Thoracic aorta (tissue), 2 donors: ENCODE measurements around the gene JUP. TPM values are rescaled to one million over a fixed set of nuclear protein-coding genes. Genes with fewer than 3 reads are reported as not detected.

Experiments used
- ATAC-seq: fragments of 150-250 bp; one replicate; pipeline ENCODE4 v1.8.0; 2017; ENCODE audit warnings: low read depth; ENCODE audit not compliant: insufficient number of reproducible peaks, low FRiP score
- DNase-seq: peaks from one replicate; pipeline ENCODE4 v3.0.0-alpha.2; 2020; ENCODE audit warnings: low spot score
- H3K27ac ChIP-seq, 2 donors: fragments of 200-600 bp; sonication (generic); 1 replicate in 1 of 2; 2 replicates in 1 of 2; pipeline ENCODE4 v1.5.1; 2016; ENCODE audit warnings: mild to moderate bottlenecking in 2 of 2, moderate library complexity in 2 of 2
- H3K27me3 ChIP-seq: fragments of 200-600 bp; sonication (generic); replicated peaks from 2 replicates; pipeline ENCODE4 v1.6.0; 2016; ENCODE audit warnings: mild to moderate bottlenecking; ENCODE audit not compliant: insufficient read depth
- H3K36me3 ChIP-seq: fragments of 200-600 bp; sonication (generic); one replicate; pipeline ENCODE4 v1.5.1; 2016
- H3K4me1 ChIP-seq, 2 donors: fragments of 200-600 bp; sonication (generic); 1 replicate in 1 of 2; 2 replicates in 1 of 2; pipeline versions ENCODE4 v1.5.1 to v1.6.0; 2016; ENCODE audit warnings: low read depth in 2 of 2, mild to moderate bottlenecking in 1 of 2; ENCODE audit not compliant: control insufficient read depth in 1 of 2
- H3K4me3 ChIP-seq: fragments of 200-600 bp; sonication (generic); 2 replicates; pipeline ENCODE4 v1.5.1; 2016; ENCODE audit warnings: mild to moderate bottlenecking
- H3K9me3 ChIP-seq: fragments of 200-600 bp; sonication (generic); 2 replicates; pipeline ENCODE4 v1.5.1; 2016
- total RNA-seq, 2 donors: library from RNA; depleted of rRNA; stranded (reverse); fragments of >200 nt; gene quantifications; one replicate each; pipeline versions ENCODE4 v1.1.0 to v1.2.3, GENCODE V29; 2016
- TF ChIP-seq, protein P1 (sequence below): fragments of 200-600 bp; sonication (generic); IDR thresholded peaks from one replicate; pipeline ENCODE4 v1.5.1; 2019; ENCODE audit warnings: antibody characterized with exemption

JUP gene
- total RNA-seq, 2 donors from 2014 or later, result 82.4 to 98.7 TPM

DNA sequence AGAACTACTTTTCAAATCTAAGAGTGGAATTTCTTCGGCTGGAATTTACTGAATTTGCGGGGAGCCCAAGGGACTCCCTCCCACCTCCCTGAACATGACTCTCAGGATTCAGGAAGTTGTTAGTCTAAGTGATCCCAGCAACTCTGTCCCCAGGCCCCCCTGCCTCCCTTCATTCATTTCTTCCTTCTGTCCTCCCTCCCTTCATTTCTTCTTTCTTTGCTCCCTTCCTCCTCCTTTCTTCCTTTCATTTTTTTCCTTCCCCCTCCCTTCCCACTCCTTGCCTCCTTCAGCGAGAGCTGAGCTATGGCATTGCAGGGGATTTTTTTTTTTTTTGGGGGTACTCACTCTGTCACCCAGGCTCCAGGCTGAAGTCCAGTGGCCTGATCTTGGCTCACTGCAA lies 10.9 kb upstream of the JUP start:
- DNase-seq, result no peak
- Histone ChIP-seq H3K4me3 (no peak overlapping the region), H3K36me3 (no peaks in the 10 kb centered on the region), H3K27me3 (no peaks in the 10 kb centered on the region), H3K27ac (no peak overlapping the region), H3K9me3 (no peaks in the 10 kb centered on the region), H3K4me1 (peaks cover 15 to 25% of the 10 kb centered on the region in 2 donors)
- no peak for ATAC-seq
- TF ChIP-seq, protein P1, sequence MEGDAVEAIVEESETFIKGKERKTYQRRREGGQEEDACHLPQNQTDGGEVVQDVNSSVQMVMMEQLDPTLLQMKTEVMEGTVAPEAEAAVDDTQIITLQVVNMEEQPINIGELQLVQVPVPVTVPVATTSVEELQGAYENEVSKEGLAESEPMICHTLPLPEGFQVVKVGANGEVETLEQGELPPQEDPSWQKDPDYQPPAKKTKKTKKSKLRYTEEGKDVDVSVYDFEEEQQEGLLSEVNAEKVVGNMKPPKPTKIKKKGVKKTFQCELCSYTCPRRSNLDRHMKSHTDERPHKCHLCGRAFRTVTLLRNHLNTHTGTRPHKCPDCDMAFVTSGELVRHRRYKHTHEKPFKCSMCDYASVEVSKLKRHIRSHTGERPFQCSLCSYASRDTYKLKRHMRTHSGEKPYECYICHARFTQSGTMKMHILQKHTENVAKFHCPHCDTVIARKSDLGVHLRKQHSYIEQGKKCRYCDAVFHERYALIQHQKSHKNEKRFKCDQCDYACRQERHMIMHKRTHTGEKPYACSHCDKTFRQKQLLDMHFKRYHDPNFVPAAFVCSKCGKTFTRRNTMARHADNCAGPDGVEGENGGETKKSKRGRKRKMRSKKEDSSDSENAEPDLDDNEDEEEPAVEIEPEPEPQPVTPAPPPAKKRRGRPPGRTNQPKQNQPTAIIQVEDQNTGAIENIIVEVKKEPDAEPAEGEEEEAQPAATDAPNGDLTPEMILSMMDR, result no peak

DNA sequence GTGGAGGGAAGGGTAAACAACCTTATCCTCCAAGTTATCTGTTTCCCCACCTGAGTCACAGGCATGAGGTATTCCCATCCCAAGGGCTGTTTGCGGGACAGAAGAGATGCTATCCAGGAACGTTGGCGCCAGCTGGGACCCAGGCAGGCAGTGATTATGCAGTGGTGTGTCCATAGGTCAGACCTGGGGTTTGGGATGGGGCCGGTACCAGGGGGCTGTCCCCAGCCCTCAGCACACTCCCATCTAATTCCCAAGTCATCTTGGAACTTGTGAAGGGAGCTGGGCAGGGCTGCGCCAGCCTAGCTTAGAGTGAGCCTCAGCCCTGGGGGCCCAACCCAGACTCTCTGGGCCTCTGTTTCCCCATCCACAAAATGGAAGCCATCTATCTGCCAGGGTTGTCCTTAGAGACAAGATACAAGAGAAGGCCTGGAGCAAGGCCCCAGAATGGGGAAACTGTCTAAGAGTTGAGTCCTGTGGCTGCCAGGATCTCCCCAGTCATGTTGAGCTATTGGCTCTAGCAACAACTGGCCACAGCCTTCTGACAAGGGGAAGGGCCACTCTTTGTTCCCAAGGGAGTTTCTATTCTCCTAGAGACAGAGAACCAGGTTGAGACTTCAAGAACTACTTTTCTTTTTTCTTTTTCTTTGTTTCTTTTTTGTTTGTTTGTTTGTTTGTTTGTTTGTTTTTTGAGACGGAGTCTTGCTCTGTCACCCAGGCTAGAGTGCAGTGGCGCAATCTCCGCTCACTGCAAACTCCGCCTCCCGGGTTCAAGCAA lies 9.8 kb upstream of the JUP start:
- Histone ChIP-seq H3K4me1 (peaks cover 13 to 25% of the 10 kb centered on the region in 2 donors), H3K27ac (no peak overlapping the region), H3K36me3 (no peaks in the 10 kb centered on the region), H3K9me3 (no peaks in the 10 kb centered on the region), H3K4me3 (no peak overlapping the region), H3K27me3 (no peaks in the 10 kb centered on the region)
- no peak for ATAC-seq
- TF ChIP-seq, protein P1, result no peak
- DNase-seq, result no peak

DNA sequence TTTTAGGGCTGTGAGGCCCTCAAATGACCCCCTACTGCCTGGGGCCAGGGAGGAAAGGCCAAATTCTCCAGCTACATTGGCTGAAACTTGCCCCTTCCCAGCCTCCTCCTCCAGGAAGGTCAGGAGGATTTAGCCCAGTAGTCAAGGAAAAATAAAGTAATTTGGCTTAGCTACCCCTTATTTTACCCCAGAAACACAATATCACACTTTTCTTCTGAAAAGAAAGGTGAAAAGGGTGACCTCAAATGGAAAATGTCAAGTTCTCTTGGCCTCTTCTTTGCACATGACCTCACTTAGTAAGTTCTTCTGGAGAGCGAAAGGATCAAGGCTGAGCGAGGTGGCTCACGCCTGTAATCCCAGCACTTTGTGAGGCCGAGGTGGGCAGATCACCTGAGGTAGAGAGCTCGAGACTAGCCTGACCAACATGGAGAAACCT lies 8.0 kb upstream of the JUP start:
- Histone ChIP-seq H3K27ac (no peak overlapping the region), H3K9me3 (no peaks in the 10 kb centered on the region), H3K36me3 (no peaks in the 10 kb centered on the region), H3K4me1 (peaks cover 11 to 15% of the 10 kb centered on the region in 2 donors), H3K27me3 (no peaks in the 10 kb centered on the region), H3K4me3 (no peak overlapping the region)
- TF ChIP-seq, protein P1, result no peak
- ATAC-seq, result no peak
- DNase-seq, result no peak

DNA sequence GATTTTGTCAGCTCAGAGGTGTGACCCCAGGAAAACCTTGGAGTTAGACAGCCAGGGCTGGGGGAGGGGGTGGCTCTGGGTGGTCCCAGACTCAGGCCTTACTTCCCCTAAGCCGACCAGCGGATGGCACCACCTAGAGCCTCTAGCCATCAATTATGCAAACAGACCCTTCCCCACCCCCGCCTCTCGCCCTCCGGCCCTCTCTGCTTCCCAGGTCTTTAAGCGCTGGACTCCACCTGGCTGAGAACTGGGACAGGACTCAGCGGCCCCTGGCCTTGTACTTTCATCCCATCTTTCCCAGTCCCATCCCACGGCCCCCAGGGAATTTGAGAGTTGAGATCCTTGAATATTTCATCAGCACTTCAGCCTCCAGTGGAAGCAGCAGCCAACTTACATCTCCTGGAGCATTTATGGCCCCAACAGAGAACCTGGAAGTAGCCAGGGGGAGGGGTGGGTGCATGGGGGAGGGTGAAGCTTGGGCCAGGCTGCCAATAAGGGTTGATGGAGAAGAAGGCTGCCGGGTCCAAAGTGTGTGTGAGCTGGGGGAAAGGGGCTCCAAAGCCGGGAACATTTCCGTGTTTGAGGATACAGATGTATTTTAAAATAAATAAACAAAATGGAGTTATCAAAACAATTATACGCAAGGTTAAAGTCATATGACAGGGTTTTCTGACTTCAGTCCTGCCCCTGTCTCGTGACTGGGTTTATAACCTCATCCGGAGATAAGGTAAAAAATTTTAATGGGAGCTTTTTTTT lies 7.5 kb upstream of the JUP start:
- H3K27ac ChIP-seq, result no peak overlapping the region
- peaks cover 11 to 15% of the 10 kb centered on the region in 2 donors for H3K4me1 ChIP-seq
- H3K9me3 ChIP-seq, result no peaks in the 10 kb centered on the region
- no peak for ATAC-seq
- no peaks in the 10 kb centered on the region for H3K36me3 ChIP-seq
- no peak overlapping the region for H3K4me3 ChIP-seq
- H3K27me3 ChIP-seq, result no peaks in the 10 kb centered on the region
- TF ChIP-seq, protein P1, result no peak
- no peak for DNase-seq
